ENCODE data around the gene RSBN1L. TPM values are rescaled to one million over a fixed set of nuclear protein-coding genes. Genes with fewer than 3 reads are reported as not detected.

RSBN1L gene
- total and polyA plus RNA-seq, 4 donors: 7.3 to 53.2 (median 12.9) TPM

- H3K4me3 ChIP-seq: no peak overlapping the region
- H3K9me3 ChIP-seq (ENCODE audit: control insufficient read depth in 4 of 4, insufficient read depth in 3 of 4, low read length in 3 of 4): peaks cover 0 to 4% (median 0%) of the 10 kb centered on the region in 4 donors
- no peak overlapping the region for H3K27ac ChIP-seq (ENCODE audit: low read depth in 1 of 2, low read length in 1 of 2)
- ATAC-seq (ENCODE audit: insufficient read depth, low FRiP score): no peak
- no peaks in the 10 kb centered on the region for H3K36me3 ChIP-seq (ENCODE audit: control insufficient read depth in 4 of 4, insufficient read depth in 4 of 4, low read length in 4 of 4)
- H3K27me3 ChIP-seq (ENCODE audit: control insufficient read depth in 3 of 3, insufficient read depth in 3 of 3, low read length in 2 of 3): no peaks in the 10 kb centered on the region
- TF ChIP-seq CTCF (IDR thresholded peaks at IDR 0.05; ENCODE audit: control extremely low read depth, extremely low read depth): no peak
- WGBS, 2 donors: 94 to 95% methylated on average over 7 of the region's 7 CpGs
- DNase-seq: no peak
- H3K4me1 ChIP-seq (ENCODE audit: control insufficient read depth in 5 of 5, insufficient read depth in 5 of 5, low read length in 5 of 5): peaks cover 0 to 13% (median 0%) of the 10 kb centered on the region in 5 donors
- no peak overlapping the region for H3K9ac ChIP-seq (ENCODE audit: insufficient read depth in 1 of 2, low read length in 2 of 2)
Measured at GRCh38 chr7:77831481-77831880, 135.2 kb downstream of the RSBN1L start.

- H3K4me1 ChIP-seq (ENCODE audit: control insufficient read depth in 5 of 5, insufficient read depth in 5 of 5, low read length in 5 of 5): peaks cover 0 to 13% (median 0%) of the 10 kb centered on the region in 5 donors
- no peak for TF ChIP-seq CTCF (IDR thresholded peaks at IDR 0.05; ENCODE audit: control extremely low read depth, extremely low read depth)
- peaks cover 0 to 3% (median 0%) of the 10 kb centered on the region in 4 donors for H3K9me3 ChIP-seq (ENCODE audit: control insufficient read depth in 4 of 4, insufficient read depth in 3 of 4, low read length in 3 of 4)
- H3K36me3 ChIP-seq (ENCODE audit: control insufficient read depth in 4 of 4, insufficient read depth in 4 of 4, low read length in 4 of 4): no peaks in the 10 kb centered on the region
- DNase-seq: no peak
- no peak for ATAC-seq (ENCODE audit: insufficient read depth, low FRiP score)
- H3K27ac ChIP-seq (ENCODE audit: low read depth in 1 of 2, low read length in 1 of 2): peak overlapping the region in 1 of 2 donors; percentile 21
- H3K27me3 ChIP-seq (ENCODE audit: control insufficient read depth in 3 of 3, insufficient read depth in 3 of 3, low read length in 2 of 3): no peaks in the 10 kb centered on the region
- WGBS, 2 donors: 90% methylated on average over 1 of the region's 1 CpG
- H3K9ac ChIP-seq (ENCODE audit: insufficient read depth in 1 of 2, low read length in 2 of 2): no peak overlapping the region
- no peak overlapping the region for H3K4me3 ChIP-seq
Measured at GRCh38 chr7:77831953-77832352, 135.7 kb downstream of the RSBN1L start.

Other genes starting within 250 kb of the RSBN1L start
- 100 to 1,000 TPM in 1 of 2 donors, 10 to 100 TPM in 1; 94.3 to 338 TPM for gene PTPN12, start 159.2 kb upstream of the RSBN1L start, total RNA-seq
- gene PTPN12, start 159.2 kb upstream of the RSBN1L start, polyA plus RNA-seq: 10 to 100 TPM; 75.9 to 77.2 TPM
- 10 to 100 TPM; 12.2 to 15.0 TPM for gene TMEM60, start 102.0 kb downstream of the RSBN1L start, total RNA-seq
- gene TMEM60, start 102.0 kb downstream of the RSBN1L start, polyA plus RNA-seq: 10 to 100 TPM; 24.3 to 46.4 TPM
- gene PHTF2, start 102.3 kb downstream of the RSBN1L start, total RNA-seq: 10 to 100 TPM; 10.2 to 37.1 TPM
- 1 to 10 TPM; 5.1 to 7.2 TPM for gene PHTF2, start 102.3 kb downstream of the RSBN1L start, polyA plus RNA-seq